AG09319 (cell line): ENCODE results near the gene LIN7B.

Experiments
- DNase-seq: peaks from one replicate; pipeline ENCODE4 v3.0.0-alpha.2; 2010; ENCODE audit warnings: low read depth; ENCODE audit errors: extremely low read depth
- TF ChIP-seq, protein P1 (sequence below): IDR thresholded peaks from 2 replicates; pipeline ENCODE4 v1.5.1; 2011; ENCODE audit warnings: low read depth, mild to moderate bottlenecking, inconsistent platforms, low read length, moderate library complexity

LIN7B gene

DNA sequence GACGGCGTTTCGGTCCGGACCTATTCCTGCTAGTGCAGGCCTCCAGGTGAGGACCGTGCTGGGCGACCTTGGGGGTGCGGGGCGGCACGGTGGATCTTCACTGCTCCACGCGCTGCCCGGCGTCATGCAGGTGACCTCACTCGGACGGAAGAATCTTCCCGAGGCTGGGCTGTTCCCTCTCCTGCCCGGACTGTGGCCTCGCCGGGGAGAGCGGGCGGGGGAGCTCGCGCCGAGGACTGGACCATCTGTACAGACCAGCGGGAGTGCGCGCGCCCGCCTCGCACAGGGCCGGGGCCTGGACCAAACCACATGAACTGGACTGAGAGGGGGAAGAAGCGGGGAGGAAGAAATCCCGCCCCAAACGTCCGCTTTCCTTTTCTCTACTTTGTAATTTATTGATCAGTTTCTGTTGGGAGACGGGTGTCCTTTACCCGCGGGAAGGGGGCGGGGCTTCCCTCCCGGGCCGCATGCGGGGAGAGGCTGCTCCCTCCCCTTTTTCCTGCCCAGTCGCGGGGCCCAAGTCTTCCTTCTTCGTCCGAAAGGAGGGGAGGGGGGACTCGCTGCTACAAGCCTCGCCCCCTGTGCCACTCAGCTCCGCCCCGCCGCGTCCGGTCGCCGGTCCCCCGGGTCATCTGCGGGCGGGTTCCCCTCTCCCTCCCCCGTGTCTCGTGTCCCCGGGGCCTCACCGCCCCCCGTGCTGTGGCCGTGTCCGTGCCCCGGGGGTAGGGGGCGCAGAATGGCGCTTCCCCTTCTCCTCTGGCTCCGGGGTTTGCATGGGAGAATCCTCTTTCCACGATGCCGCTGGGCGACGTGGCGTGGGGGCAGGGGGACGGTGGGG lies 36.2 kb downstream of the LIN7B start:
- TF ChIP-seq, protein P1, sequence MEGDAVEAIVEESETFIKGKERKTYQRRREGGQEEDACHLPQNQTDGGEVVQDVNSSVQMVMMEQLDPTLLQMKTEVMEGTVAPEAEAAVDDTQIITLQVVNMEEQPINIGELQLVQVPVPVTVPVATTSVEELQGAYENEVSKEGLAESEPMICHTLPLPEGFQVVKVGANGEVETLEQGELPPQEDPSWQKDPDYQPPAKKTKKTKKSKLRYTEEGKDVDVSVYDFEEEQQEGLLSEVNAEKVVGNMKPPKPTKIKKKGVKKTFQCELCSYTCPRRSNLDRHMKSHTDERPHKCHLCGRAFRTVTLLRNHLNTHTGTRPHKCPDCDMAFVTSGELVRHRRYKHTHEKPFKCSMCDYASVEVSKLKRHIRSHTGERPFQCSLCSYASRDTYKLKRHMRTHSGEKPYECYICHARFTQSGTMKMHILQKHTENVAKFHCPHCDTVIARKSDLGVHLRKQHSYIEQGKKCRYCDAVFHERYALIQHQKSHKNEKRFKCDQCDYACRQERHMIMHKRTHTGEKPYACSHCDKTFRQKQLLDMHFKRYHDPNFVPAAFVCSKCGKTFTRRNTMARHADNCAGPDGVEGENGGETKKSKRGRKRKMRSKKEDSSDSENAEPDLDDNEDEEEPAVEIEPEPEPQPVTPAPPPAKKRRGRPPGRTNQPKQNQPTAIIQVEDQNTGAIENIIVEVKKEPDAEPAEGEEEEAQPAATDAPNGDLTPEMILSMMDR = no peak
- no peak for DNase-seq

- DNase-seq = no peak
- TF ChIP-seq, protein P1 = no peak
Measured at GRCh38 chr19:49150944-49151243, 36.7 kb downstream of the LIN7B start.

- no peak for DNase-seq
- TF ChIP-seq, protein P1 = no peak
Measured at GRCh38 chr19:49151267-49152118, 37.3 kb downstream of the LIN7B start.

GRCh38 chr19:49152119-49152550 lies 38.0 kb downstream of the LIN7B start:
- DNase-seq = no peak
- TF ChIP-seq, protein P1 = no peak

DNA sequence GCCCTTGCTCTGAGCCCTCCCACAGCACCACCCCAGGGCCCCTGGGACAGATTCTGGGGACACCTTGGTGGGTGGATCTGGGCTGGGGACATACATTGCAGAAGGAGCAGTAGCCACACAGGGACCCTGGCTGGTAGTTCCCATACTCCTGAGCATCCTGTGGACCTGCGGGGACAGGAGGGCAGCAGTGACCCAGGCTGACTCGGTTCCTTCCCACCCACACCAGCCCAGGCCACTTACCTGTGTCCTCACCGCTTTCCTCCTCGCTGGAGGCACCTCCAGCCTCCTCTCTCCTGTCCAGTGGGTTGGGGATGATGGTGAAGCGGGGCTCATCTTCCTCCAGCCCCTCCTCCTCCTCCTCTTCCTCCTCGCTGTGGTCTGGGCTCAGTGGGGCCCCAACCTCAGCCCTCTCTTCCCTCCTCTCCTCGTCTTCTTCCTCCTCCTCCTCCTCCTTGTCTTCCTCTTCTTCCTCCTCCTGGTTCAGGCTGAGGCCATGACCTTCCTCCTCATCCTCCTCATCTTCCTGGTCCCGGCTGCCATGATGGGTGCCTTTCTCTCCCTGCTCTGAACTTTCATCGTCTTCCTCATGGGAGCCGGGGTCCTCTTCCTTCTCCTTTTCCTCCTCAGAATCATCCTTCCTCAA lies 39.1 kb downstream of the LIN7B start:
- TF ChIP-seq, protein P1 = no peak
- no peak for DNase-seq

DNA sequence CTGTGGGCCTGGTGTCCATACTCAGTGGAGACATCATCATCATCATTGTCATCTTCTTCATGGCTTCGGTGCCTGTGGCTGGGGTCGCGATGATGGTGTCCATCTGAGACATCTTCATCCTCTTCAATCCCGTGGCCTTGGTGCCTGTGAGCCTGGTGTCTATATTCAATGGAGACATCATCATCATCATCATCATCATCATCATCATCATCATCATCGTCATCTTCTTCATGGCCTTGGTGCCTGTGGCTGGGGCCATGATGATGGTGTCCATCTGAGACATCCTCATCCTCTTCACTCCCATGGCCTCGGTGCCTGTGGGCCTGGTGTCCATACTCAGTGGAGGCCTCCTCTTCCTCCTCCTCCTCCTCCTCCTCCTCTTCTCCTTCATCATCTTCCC lies 40.1 kb downstream of the LIN7B start:
- DNase-seq = no peak
- TF ChIP-seq, protein P1 = no peak
